HFF-Myc (cell line): ENCODE data around the gene SESN3.
"Not testable (repeated sequence)": the region's sequence is repeated elsewhere in the genome, so short reads cannot be mapped to it uniquely, and the experiment has no call there.

Experiments used
- DNase-seq: peaks from one replicate; pipeline ENCODE4 v3.0.0-alpha.2; 2011; ENCODE audit warnings: low read depth; ENCODE audit errors: extremely low read depth
- H3K4me3 ChIP-seq: replicated peaks from 2 replicates; pipeline ENCODE4 v1.5.1; 2011; ENCODE audit warnings: low read depth, mild to moderate bottlenecking, control low read depth, low read length
- CTCF ChIP-seq: IDR thresholded peaks from 2 replicates; pipeline ENCODE4 v1.5.1; 2012; ENCODE audit warnings: mild to moderate bottlenecking, low read depth, low read length, control low read depth; ENCODE audit errors: missing control alignments

The SESN3 gene

GRCh38 chr11:95140397-95141033 is 90.5 kb downstream of the SESN3 start:
- no peak for DNase-seq
- no peak overlapping the region for H3K4me3 ChIP-seq
- TF ChIP-seq CTCF: no peak

DNA sequence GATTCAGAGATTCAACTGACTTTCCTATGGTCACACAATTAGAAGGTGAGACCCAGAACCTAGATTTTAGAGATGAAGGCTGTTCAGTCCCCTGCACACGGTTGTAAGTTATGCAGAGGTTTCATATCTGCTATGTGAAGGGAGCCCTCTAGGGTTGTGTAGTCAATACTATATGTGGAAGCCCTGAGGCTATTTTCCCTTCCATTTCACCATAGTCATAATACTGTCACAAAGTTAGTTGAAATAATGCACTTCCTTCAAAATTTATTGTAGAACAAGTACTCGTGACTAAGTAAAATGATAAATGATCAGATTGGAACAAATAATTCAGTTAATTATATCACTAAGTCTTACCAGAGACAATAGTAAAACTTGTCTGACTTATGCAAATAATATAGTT is 92.6 kb downstream of the SESN3 start:
- no peak overlapping the region for H3K4me3 ChIP-seq
- DNase-seq: no peak
- TF ChIP-seq CTCF: no peak

GRCh38 chr11:95137299-95137698 is 93.7 kb downstream of the SESN3 start:
- no peak for DNase-seq
- H3K4me3 ChIP-seq: no peak overlapping the region
- no peak for TF ChIP-seq CTCF

GRCh38 chr11:95136747-95137146 is 94.3 kb downstream of the SESN3 start:
- DNase-seq, H3K4me3 ChIP-seq: not testable (repeated sequence)

GRCh38 chr11:95135880-95136279 is 95.1 kb downstream of the SESN3 start:
- DNase-seq: no peak
- TF ChIP-seq CTCF: no peak
- H3K4me3 ChIP-seq: no peak overlapping the region

- no peak for TF ChIP-seq CTCF
- H3K4me3 ChIP-seq: no peak overlapping the region
These were observed 95.8 kb downstream of the SESN3 start for GRCh38 chr11:95135155-95135554.

GRCh38 chr11:95134491-95134890 is 96.5 kb downstream of the SESN3 start:
- no peak for TF ChIP-seq CTCF
- no peak overlapping the region for H3K4me3 ChIP-seq
- DNase-seq: peak; percentile 65

More at GRCh38 chr11:95135155-95135554, 95.8 kb downstream of the SESN3 start:
- no peak for DNase-seq
